ENCODE results near the gene CAPN10. TPM values are rescaled to one million over a fixed set of nuclear protein-coding genes. Genes with fewer than 3 reads are reported as not detected.
A peak's percentile ranks its signal among the peaks of the same experiment; 100 is the strongest.

The CAPN10 gene
- total RNA-seq, 1 experiment from 2014 or later: 47.4 TPM

DNA sequence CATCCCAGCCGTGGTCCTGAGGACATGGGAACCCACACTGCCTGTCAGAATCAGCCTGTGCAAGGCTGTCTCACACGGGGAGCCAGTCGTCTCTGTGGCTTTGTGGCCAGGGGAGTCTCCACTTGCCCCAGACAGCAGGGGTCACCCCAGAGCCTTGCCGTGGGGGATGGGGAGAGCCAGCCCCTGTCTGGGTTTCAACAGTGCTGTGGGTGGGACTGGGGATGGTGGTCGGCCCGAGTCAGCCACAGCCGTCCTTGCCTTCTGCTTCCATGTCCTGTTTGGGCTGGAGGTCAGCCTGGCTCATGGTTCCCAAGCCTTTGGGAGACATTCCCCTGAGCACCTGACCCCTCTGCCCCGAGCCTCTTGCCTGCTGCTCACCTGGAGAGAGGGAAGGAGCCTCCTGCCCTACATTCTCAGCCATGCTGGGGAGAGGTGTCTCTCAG is 58.3 kb downstream of the CAPN10 start:
- peak; percentile 23 for DNase-seq
- Histone ChIP-seq H3K23ac (ENCODE audit: insufficient read length, low read depth, low read length) (no peak overlapping the region), H4K8ac (replicated peaks; ENCODE audit: insufficient read length, low read depth, low read length) (no peak overlapping the region), H3K9ac (ENCODE audit: extremely low read depth, insufficient read length, low read length) (no peak overlapping the region), H2BK12ac (ENCODE audit: insufficient read length, low read depth, low read length) (no peak overlapping the region), H2BK15ac (ENCODE audit: low read depth, low read length) (no peak overlapping the region), H3K79me2 (ENCODE audit: insufficient read depth, low read length) (no peaks in the 10 kb centered on the region), H3K14ac (ENCODE audit: insufficient read depth, low read length) (peak overlapping the region; percentile 18; the same call in 1 of the 2 replicates), H2AFZ (ENCODE audit: low read length) (no peak overlapping the region), H2BK20ac (ENCODE audit: low read depth, low read length, poor library complexity, severe bottlenecking) (no peak overlapping the region), H3K23me2 (ENCODE audit: insufficient read length, low read depth, low read length, poor library complexity, severe bottlenecking) (no peaks in the 10 kb centered on the region), H3K18ac (ENCODE audit: insufficient read length, low read depth, low read length) (no peak overlapping the region), H2BK120ac (ENCODE audit: low read depth, low read length, poor library complexity, severe bottlenecking) (no peak overlapping the region), H2BK5ac (ENCODE audit: insufficient read length, low read length) (no peak overlapping the region), H4K20me1 (ENCODE audit: control insufficient read depth, insufficient read depth, insufficient read length) (no peaks in the 10 kb centered on the region), H3T11ph (ENCODE audit: low read length) (no peak overlapping the region), H3K4ac (ENCODE audit: low read depth, low read length) (no peak overlapping the region), H2AK5ac (ENCODE audit: insufficient read length, low read length) (no peak overlapping the region), H3K56ac (ENCODE audit: insufficient read length, low read depth, low read length) (no peak overlapping the region), H3K27me3 (ENCODE audit: insufficient read depth, low read length) (no peaks in the 10 kb centered on the region), H4K5ac (ENCODE audit: insufficient read length, low read depth, low read length) (no peak overlapping the region), H3K4me1 (ENCODE audit: insufficient read depth, low read length) (no peaks in the 10 kb centered on the region), H3K79me1 (ENCODE audit: insufficient read depth, low read depth, low read length, poor library complexity, severe bottlenecking) (no peaks in the 10 kb centered on the region), H3K4me2 (ENCODE audit: insufficient read depth, insufficient read length, low read length) (no peak overlapping the region), H3K27ac (ENCODE audit: insufficient read length, low read depth, low read length) (no peak overlapping the region), H3K9me3 (ENCODE audit: control insufficient read depth, low read depth, low read length) (no peaks in the 10 kb centered on the region), H4K91ac (ENCODE audit: insufficient read length, low read depth, low read length) (no peak overlapping the region)
- Mint-ChIP-seq H3K27ac (no peak overlapping the region), H3K9me3 (no peaks in the 10 kb centered on the region; a peak in 3 of 5 replicates), H3K36me3 (ENCODE audit: insufficient read depth in 1 of 3, low read depth in 3 of 3) (no peaks in the 10 kb centered on the region), H3K27me3 (ENCODE audit: low read depth) (peaks cover 36% of the 10 kb centered on the region), H3K4me3 (no peak overlapping the region), H3K4me1 (peaks cover 9 to 17% of the 10 kb centered on the region in 2 experiments)
- TF ChIP-seq, protein P1, sequence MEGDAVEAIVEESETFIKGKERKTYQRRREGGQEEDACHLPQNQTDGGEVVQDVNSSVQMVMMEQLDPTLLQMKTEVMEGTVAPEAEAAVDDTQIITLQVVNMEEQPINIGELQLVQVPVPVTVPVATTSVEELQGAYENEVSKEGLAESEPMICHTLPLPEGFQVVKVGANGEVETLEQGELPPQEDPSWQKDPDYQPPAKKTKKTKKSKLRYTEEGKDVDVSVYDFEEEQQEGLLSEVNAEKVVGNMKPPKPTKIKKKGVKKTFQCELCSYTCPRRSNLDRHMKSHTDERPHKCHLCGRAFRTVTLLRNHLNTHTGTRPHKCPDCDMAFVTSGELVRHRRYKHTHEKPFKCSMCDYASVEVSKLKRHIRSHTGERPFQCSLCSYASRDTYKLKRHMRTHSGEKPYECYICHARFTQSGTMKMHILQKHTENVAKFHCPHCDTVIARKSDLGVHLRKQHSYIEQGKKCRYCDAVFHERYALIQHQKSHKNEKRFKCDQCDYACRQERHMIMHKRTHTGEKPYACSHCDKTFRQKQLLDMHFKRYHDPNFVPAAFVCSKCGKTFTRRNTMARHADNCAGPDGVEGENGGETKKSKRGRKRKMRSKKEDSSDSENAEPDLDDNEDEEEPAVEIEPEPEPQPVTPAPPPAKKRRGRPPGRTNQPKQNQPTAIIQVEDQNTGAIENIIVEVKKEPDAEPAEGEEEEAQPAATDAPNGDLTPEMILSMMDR (conservative IDR thresholded peaks at IDR 0.05): no peak; the same call in 2 of the 3 replicates
- WGBS (ENCODE audit: extremely low coverage, insufficient read length, low lambda C conversion rate): no CpG with 5 or more reads among the region's 8 CpGs
